Endothelial cell of umbilical vein (primary cell): ENCODE results near the gene SLC22A17. TPM values are rescaled to one million over a fixed set of nuclear protein-coding genes. Genes with fewer than 3 reads are reported as not detected.

Experiments
- BruUV-seq: library from RNA; stranded (reverse); fragments of 400-500 nt; replicated peaks from 2 replicates; lab custom pipeline; 2021; lab: Mats Ljungman, UMichigan
- CTCF ChIA-PET: fragments of 300-600, 350-600 bp; sonication (Branson Sonifier 250); formaldehyde crosslinking; loops from one replicate; lab custom pipeline; 2021; ENCODE audit warnings: antibody characterized with exemption, inconsistent platforms; lab: Charles Lee
- POLR2A ChIA-PET: fragments of 300-600, 350-600 bp; sonication (Branson Sonifier 250); formaldehyde crosslinking; loops from one replicate; lab custom pipeline; 2021; ENCODE audit warnings: antibody characterized with exemption, inconsistent platforms; lab: Charles Lee
- DNase-seq: peaks from one replicate; pipeline ENCODE4 v3.0.0-alpha.2; 2011; ENCODE audit warnings: low read depth, low spot score
- FAIRE-seq: peaks from 2 replicates; lab custom pipeline; 2011; peaks lifted over from hg19 to GRCh38; lab: Jason Lieb, UNC
- H2AFZ ChIP-seq: 2 replicates; pipeline ENCODE4 v1.6.0; 2012; ENCODE audit warnings: low read depth, low read length, control low read depth, inconsistent platforms
- H3K27ac ChIP-seq: 2 replicates; pipeline ENCODE4 v1.5.1; 2011; ENCODE audit warnings: low read depth, mild to moderate bottlenecking, control low read depth, low read length, moderate library complexity; ENCODE audit not compliant: insufficient read depth
- H3K27me3 ChIP-seq, 2 experiments: 2 replicates each; pipeline versions ENCODE4 v1.6.0 to v1.6.1; 2011; ENCODE audit warnings: low read length in 2 of 2, mixed read lengths in 1 of 2; ENCODE audit not compliant: control insufficient read depth in 2 of 2, insufficient read depth in 2 of 2
- H3K36me3 ChIP-seq, 2 experiments: 2 replicates in 1 of 2; 3 replicates in 1 of 2; pipeline ENCODE4 v1.5.1; 2011; ENCODE audit warnings: low read length in 2 of 2, mild to moderate bottlenecking in 1 of 2, moderate library complexity in 1 of 2; ENCODE audit not compliant: control insufficient read depth in 2 of 2, insufficient read depth in 2 of 2; ENCODE audit errors: extremely low read depth in 1 of 2
- H3K4me1 ChIP-seq: 3 replicates; pipeline ENCODE4 v1.5.1; 2011; ENCODE audit warnings: mild to moderate bottlenecking, low read length; ENCODE audit not compliant: control insufficient read depth, insufficient read depth; ENCODE audit errors: extremely low read depth
- H3K4me2 ChIP-seq: 2 replicates; pipeline ENCODE4 v1.6.1; 2011; ENCODE audit warnings: low read length, control low read depth, mixed read lengths; ENCODE audit not compliant: insufficient read depth
- H3K4me3 ChIP-seq, 3 experiments: fragments of 200-600 bp in 1 of 3; sonication (generic), shearing (Covaris generic) in 1 of 3; replicated peaks in 1 of 3; 2 replicates each; pipeline ENCODE4 v1.5.1; 2011 to 2016; ENCODE audit warnings: control low read depth in 3 of 3, low read length in 3 of 3, mild to moderate bottlenecking in 2 of 3, inconsistent platforms in 1 of 3, low read depth in 1 of 3, moderate library complexity in 1 of 3; ENCODE audit not compliant: insufficient read depth in 1 of 3
- H3K79me2 ChIP-seq: 2 replicates; pipeline ENCODE4 v1.6.0; 2012; ENCODE audit warnings: low read length, inconsistent platforms; ENCODE audit not compliant: control insufficient read depth, insufficient read depth
- H3K9ac ChIP-seq: replicated peaks from 2 replicates; pipeline ENCODE3; 2011; ENCODE audit warnings: low read length, control low read depth; ENCODE audit not compliant: insufficient read depth; ENCODE audit errors: extremely low read depth
- H3K9me1 ChIP-seq: replicated peaks from 3 replicates; pipeline ENCODE4 v1.6.0; 2011; ENCODE audit warnings: mild to moderate bottlenecking, low read length; ENCODE audit not compliant: control insufficient read depth, insufficient read depth; ENCODE audit errors: extremely low read depth
- H3K9me3 ChIP-seq: replicated peaks from 2 replicates; pipeline ENCODE4 v1.5.1; 2012; ENCODE audit warnings: low read length, inconsistent platforms; ENCODE audit not compliant: control insufficient read depth, insufficient read depth
- H4K20me1 ChIP-seq: replicated peaks from 2 replicates; pipeline ENCODE3; 2011; ENCODE audit warnings: mild to moderate bottlenecking, low read length; ENCODE audit not compliant: control insufficient read depth, insufficient read depth; ENCODE audit errors: extremely low read depth
- CTCF ChIP-seq, 2 donors: IDR thresholded peaks; 1 replicate in 1 of 2; 2 replicates in 1 of 2; pipeline ENCODE4 v1.5.1; 2011; ENCODE audit warnings: low read length in 2 of 2, mild to moderate bottlenecking in 2 of 2, moderate library complexity in 2 of 2, control low read depth in 1 of 2, inconsistent platforms in 1 of 2, low read depth in 1 of 2; ENCODE audit not compliant: insufficient read depth in 1 of 2; ENCODE audit errors: extremely low read depth in 1 of 2
- EZH2 ChIP-seq: IDR thresholded peaks from 2 replicates; pipeline ENCODE4 v1.6.1; 2012; ENCODE audit warnings: borderline replicate concordance, low read depth, mild to moderate bottlenecking, moderate library complexity, low read length, inconsistent platforms; ENCODE audit not compliant: severe bottlenecking
- FOS ChIP-seq: IDR thresholded peaks from 2 replicates; pipeline ENCODE4 v1.6.1; 2011; ENCODE audit warnings: mild to moderate bottlenecking, low read length, moderate library complexity, borderline replicate concordance; ENCODE audit not compliant: insufficient read depth
- GATA2 ChIP-seq: IDR thresholded peaks from 2 replicates; pipeline ENCODE4 v1.7.0; 2011; ENCODE audit warnings: low read depth, mild to moderate bottlenecking, moderate library complexity, mixed read lengths, low read length; ENCODE audit not compliant: insufficient read length, insufficient read depth
- JUN ChIP-seq: IDR thresholded peaks from 2 replicates; pipeline ENCODE4 v1.6.1; 2011; ENCODE audit warnings: borderline replicate concordance, low read depth; ENCODE audit not compliant: insufficient read length, insufficient read depth
- MYC ChIP-seq: IDR thresholded peaks from one replicate; pipeline ENCODE4 v1.6.1; 2011; ENCODE audit warnings: mild to moderate bottlenecking, low read depth, low read length
- POLR2A ChIP-seq: IDR thresholded peaks from 2 replicates; pipeline ENCODE4 v1.6.1; 2012; ENCODE audit warnings: low read depth, mild to moderate bottlenecking, control low read depth, low read length
- POLR2AphosphoS5 ChIP-seq: IDR thresholded peaks from 2 replicates; pipeline ENCODE4 v1.6.1; 2012; ENCODE audit warnings: low read depth, mild to moderate bottlenecking, control low read depth, low read length, moderate library complexity; ENCODE audit not compliant: insufficient read depth
- dilution Hi-C: fragments of 300-500 bp; cut with MboI; formaldehyde crosslinking; loops from one replicate; pipeline ENCODE4 v1.15.0; 2019; ENCODE audit warnings: low sequenced_read_pairs; ENCODE audit not compliant: extremely low pct_ligation_motif_present
- intact Hi-C: fragments of 100-400 bp; cut with micrococcal nuclease; formaldehyde crosslinking; loops from one replicate; pipeline ENCODE4 v1.10.0; 2022
- polyA plus RNA-seq, 4 experiments: library from polyadenylated mRNA; depleted of rRNA in 3 of 4; stranded (reverse) in 3 of 4; unstranded in 1 of 4; fragments of >200 nt; gene quantifications; 2 replicates each; pipeline versions ENCODE4 v1.2.1 to v1.2.3, GENCODE V29; 2011 to 2012; ENCODE audit warnings: missing spikeins in 1 of 4
- total RNA-seq: library from RNA; stranded (reverse); gene quantifications from 2 replicates; pipeline ENCODE4 v1.2.3, GENCODE V29; 2021
- TF ChIP-seq, protein P1 (sequence below): IDR thresholded peaks from 2 replicates; pipeline ENCODE4 v1.6.1; 2011; ENCODE audit not compliant: insufficient read depth, insufficient read length

The SLC22A17 gene
- total and polyA plus RNA-seq, 2 donors (not counting 3 experiments of a cell fraction or from before 2014, with no cell fraction given) = 2.9 to 4.6 TPM

GRCh38 chr14:23387916-23388882, 35.5 kb upstream of the SLC22A17 start:
- H3K27ac ChIP-seq = no peak overlapping the region
- no peaks in the 10 kb centered on the region for H3K9me3 ChIP-seq
- DNase-seq (no peak), FAIRE-seq (no peak)
- ChIA-PET CTCF (interaction anchor here (2.3 kb wide), 1 partner anchor 9 kb away, joined by 10 read pairs; no protein-coding TSS in a partner anchor), POLR2A (no interaction called here)
- TF ChIP-seq FOS (no peak), JUN (no peak), MYC (no peak), GATA2 (no peak), POLR2A (no peak), CTCF (IDR thresholded peaks at IDR 0.05; ENCODE audit: extremely low read depth in 1 of 2, insufficient read depth in 1 of 2, low read depth in 1 of 2, low read length in 2 of 2) (no peak), POLR2AphosphoS5 (no peak), EZH2 (no peak)
- TF ChIP-seq, protein P1, sequence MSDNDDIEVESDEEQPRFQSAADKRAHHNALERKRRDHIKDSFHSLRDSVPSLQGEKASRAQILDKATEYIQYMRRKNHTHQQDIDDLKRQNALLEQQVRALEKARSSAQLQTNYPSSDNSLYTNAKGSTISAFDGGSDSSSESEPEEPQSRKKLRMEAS = no peak
- dilution Hi-C loops (no loop called here), intact Hi-C loops (no loop called here)
- no peaks in the 10 kb centered on the region for H3K36me3 ChIP-seq
- no TSS peak for BruUV-seq
- H3K4me3 ChIP-seq = no peak overlapping the region
- H3K9me1 ChIP-seq = no peaks in the 10 kb centered on the region
- no peaks in the 10 kb centered on the region for H4K20me1 ChIP-seq
- H3K79me2 ChIP-seq = no peaks in the 10 kb centered on the region
- no peaks in the 10 kb centered on the region for H3K27me3 ChIP-seq
- H3K9ac ChIP-seq = no peak overlapping the region
- no peaks in the 10 kb centered on the region for H3K4me1 ChIP-seq
- no peak overlapping the region for H2AFZ ChIP-seq
- H3K4me2 ChIP-seq = no peak overlapping the region
